ENCODE measurements around the gene CD3E.
"Not testable (repeated sequence)": the region's sequence is repeated elsewhere in the genome, so short reads cannot be mapped to it uniquely, and the experiment has no call there.

Gene CD3E

GRCh38 chr11:118306556-118306955 lies 2.0 kb downstream of the CD3E start:
- no peaks in the 10 kb centered on the region for H3K36me3 ChIP-seq (ENCODE audit: control insufficient read depth in 5 of 5, insufficient read depth in 5 of 5, low read length in 5 of 5)
- no peaks in the 10 kb centered on the region for H3K9me3 ChIP-seq (ENCODE audit: control insufficient read depth in 5 of 5, low read length in 5 of 5)
- H3K4me3 ChIP-seq (ENCODE audit: low read depth in 1 of 5, low read length in 5 of 5), result no peak overlapping the region
- H3K27ac ChIP-seq (ENCODE audit: low read depth, low read length), result no peak overlapping the region
- peaks cover 0 to 8% (median 3%) of the 10 kb centered on the region in 5 donors for H3K27me3 ChIP-seq (ENCODE audit: control insufficient read depth in 5 of 5, insufficient read depth in 4 of 5, low read length in 5 of 5)
- H3K9ac ChIP-seq (ENCODE audit: low read length in 5 of 5), result no peak overlapping the region
- peaks cover 0 to 5% (median 0%) of the 10 kb centered on the region in 5 donors for H3K4me1 ChIP-seq (ENCODE audit: control insufficient read depth in 5 of 5, insufficient read depth in 5 of 5, low read length in 5 of 5)

- Histone ChIP-seq H3K4me1 (ENCODE audit: control insufficient read depth in 5 of 5, insufficient read depth in 5 of 5, low read length in 5 of 5) (peaks cover 0 to 16% (median 0%) of the 10 kb centered on the region in 5 donors), H3K27me3 (ENCODE audit: control insufficient read depth in 5 of 5, insufficient read depth in 4 of 5, low read length in 5 of 5) (peaks cover 0 to 11% (median 8%) of the 10 kb centered on the region in 5 donors)
- H3K4me3 ChIP-seq (ENCODE audit: low read depth in 1 of 5, low read length in 5 of 5); H3K27ac ChIP-seq (ENCODE audit: low read depth, low read length); H3K9me3 ChIP-seq (ENCODE audit: control insufficient read depth in 5 of 5, low read length in 5 of 5); H3K36me3 ChIP-seq (ENCODE audit: control insufficient read depth in 5 of 5, insufficient read depth in 5 of 5, low read length in 5 of 5); H3K9ac ChIP-seq (ENCODE audit: low read length in 5 of 5): not testable (repeated sequence)
Observed at GRCh38 chr11:118308995-118309528, 4.5 kb downstream of the CD3E start.

GRCh38 chr11:118310271-118310670 lies 5.7 kb downstream of the CD3E start:
- Histone ChIP-seq H3K27me3 (ENCODE audit: control insufficient read depth in 5 of 5, insufficient read depth in 4 of 5, low read length in 5 of 5) (peaks cover 2 to 14% (median 9%) of the 10 kb centered on the region in 5 donors), H3K36me3 (ENCODE audit: control insufficient read depth in 5 of 5, insufficient read depth in 5 of 5, low read length in 5 of 5) (no peaks in the 10 kb centered on the region), H3K27ac (ENCODE audit: low read depth, low read length) (no peak overlapping the region), H3K4me3 (ENCODE audit: low read depth in 1 of 5, low read length in 5 of 5) (no peak overlapping the region), H3K9ac (ENCODE audit: low read length in 5 of 5) (no peak overlapping the region), H3K9me3 (ENCODE audit: control insufficient read depth in 5 of 5, low read length in 5 of 5) (no peaks in the 10 kb centered on the region), H3K4me1 (ENCODE audit: control insufficient read depth in 5 of 5, insufficient read depth in 5 of 5, low read length in 5 of 5) (peaks cover 0 to 18% (median 3%) of the 10 kb centered on the region in 5 donors)

GRCh38 chr11:118310781-118311485 lies 6.4 kb downstream of the CD3E start:
- H3K36me3 ChIP-seq (ENCODE audit: control insufficient read depth in 5 of 5, insufficient read depth in 5 of 5, low read length in 5 of 5), result no peaks in the 10 kb centered on the region
- H3K27ac ChIP-seq (ENCODE audit: low read depth, low read length), result no peak overlapping the region
- H3K9ac ChIP-seq (ENCODE audit: low read length in 5 of 5), result no peak overlapping the region
- peaks cover 0 to 22% (median 7%) of the 10 kb centered on the region in 5 donors for H3K4me1 ChIP-seq (ENCODE audit: control insufficient read depth in 5 of 5, insufficient read depth in 5 of 5, low read length in 5 of 5)
- no peaks in the 10 kb centered on the region for H3K9me3 ChIP-seq (ENCODE audit: control insufficient read depth in 5 of 5, low read length in 5 of 5)
- peaks cover 2 to 14% (median 12%) of the 10 kb centered on the region in 5 donors for H3K27me3 ChIP-seq (ENCODE audit: control insufficient read depth in 5 of 5, insufficient read depth in 4 of 5, low read length in 5 of 5)
- no peak overlapping the region for H3K4me3 ChIP-seq (ENCODE audit: low read depth in 1 of 5, low read length in 5 of 5)

- Histone ChIP-seq H3K27ac (ENCODE audit: low read depth, low read length) (no peak overlapping the region), H3K4me3 (ENCODE audit: low read depth in 1 of 5, low read length in 5 of 5) (no peak overlapping the region), H3K9ac (ENCODE audit: low read length in 5 of 5) (no peak overlapping the region), H3K27me3 (ENCODE audit: control insufficient read depth in 5 of 5, insufficient read depth in 4 of 5, low read length in 5 of 5) (peaks cover 2 to 14% (median 13%) of the 10 kb centered on the region in 5 donors), H3K36me3 (ENCODE audit: control insufficient read depth in 5 of 5, insufficient read depth in 5 of 5, low read length in 5 of 5) (no peaks in the 10 kb centered on the region), H3K4me1 (ENCODE audit: control insufficient read depth in 5 of 5, insufficient read depth in 5 of 5, low read length in 5 of 5) (peaks cover 0 to 28% (median 13%) of the 10 kb centered on the region in 5 donors), H3K9me3 (ENCODE audit: control insufficient read depth in 5 of 5, low read length in 5 of 5) (no peaks in the 10 kb centered on the region)
Observed at GRCh38 chr11:118311518-118311917, 7.0 kb downstream of the CD3E start.

GRCh38 chr11:118312328-118312727 lies 7.8 kb downstream of the CD3E start:
- Histone ChIP-seq H3K9ac (ENCODE audit: low read length in 5 of 5) (no peak overlapping the region), H3K27ac (ENCODE audit: low read depth, low read length) (no peak overlapping the region), H3K4me3 (ENCODE audit: low read depth in 1 of 5, low read length in 5 of 5) (no peak overlapping the region), H3K27me3 (ENCODE audit: control insufficient read depth in 5 of 5, insufficient read depth in 4 of 5, low read length in 5 of 5) (peaks cover 2 to 17% (median 13%) of the 10 kb centered on the region in 5 donors), H3K36me3 (ENCODE audit: control insufficient read depth in 5 of 5, insufficient read depth in 5 of 5, low read length in 5 of 5) (no peaks in the 10 kb centered on the region), H3K4me1 (ENCODE audit: control insufficient read depth in 5 of 5, insufficient read depth in 5 of 5, low read length in 5 of 5) (peaks cover 0 to 36% (median 21%) of the 10 kb centered on the region in 5 donors), H3K9me3 (ENCODE audit: control insufficient read depth in 5 of 5, low read length in 5 of 5) (peaks cover 0 to 2% (median 0%) of the 10 kb centered on the region in 5 donors)

- Histone ChIP-seq H3K27me3 (ENCODE audit: control insufficient read depth in 5 of 5, insufficient read depth in 4 of 5, low read length in 5 of 5) (peaks cover 2 to 17% (median 13%) of the 10 kb centered on the region in 5 donors), H3K36me3 (ENCODE audit: control insufficient read depth in 5 of 5, insufficient read depth in 5 of 5, low read length in 5 of 5) (no peaks in the 10 kb centered on the region), H3K9me3 (ENCODE audit: control insufficient read depth in 5 of 5, low read length in 5 of 5) (peaks cover 0 to 3% (median 0%) of the 10 kb centered on the region in 5 donors), H3K9ac (ENCODE audit: low read length in 5 of 5) (no peak overlapping the region), H3K27ac (ENCODE audit: low read depth, low read length) (no peak overlapping the region), H3K4me3 (ENCODE audit: low read depth in 1 of 5, low read length in 5 of 5) (no peak overlapping the region), H3K4me1 (ENCODE audit: control insufficient read depth in 5 of 5, insufficient read depth in 5 of 5, low read length in 5 of 5) (peaks cover 0 to 38% (median 22%) of the 10 kb centered on the region in 5 donors)
Observed at GRCh38 chr11:118313242-118313641, 8.7 kb downstream of the CD3E start.

GRCh38 chr11:118314988-118315411 lies 10.5 kb downstream of the CD3E start:
- Histone ChIP-seq H3K27me3 (ENCODE audit: control insufficient read depth in 5 of 5, insufficient read depth in 4 of 5, low read length in 5 of 5) (peaks cover 2 to 17% (median 13%) of the 10 kb centered on the region in 5 donors), H3K36me3 (ENCODE audit: control insufficient read depth in 5 of 5, insufficient read depth in 5 of 5, low read length in 5 of 5) (no peaks in the 10 kb centered on the region), H3K27ac (ENCODE audit: low read depth, low read length) (no peak overlapping the region), H3K9ac (ENCODE audit: low read length in 5 of 5) (no peak overlapping the region), H3K9me3 (ENCODE audit: control insufficient read depth in 5 of 5, low read length in 5 of 5) (peaks cover 0 to 3% (median 0%) of the 10 kb centered on the region in 5 donors), H3K4me3 (ENCODE audit: low read depth in 1 of 5, low read length in 5 of 5) (no peak overlapping the region), H3K4me1 (ENCODE audit: control insufficient read depth in 5 of 5, insufficient read depth in 5 of 5, low read length in 5 of 5) (peaks cover 2 to 44% (median 28%) of the 10 kb centered on the region in 5 donors)

- Histone ChIP-seq H3K4me1 (ENCODE audit: control insufficient read depth in 5 of 5, insufficient read depth in 5 of 5, low read length in 5 of 5) (peaks cover 2 to 53% (median 33%) of the 10 kb centered on the region in 5 donors), H3K27ac (ENCODE audit: low read depth, low read length) (no peak overlapping the region)
Observed at GRCh38 chr11:118318124-118318523, 13.6 kb downstream of the CD3E start.

More at GRCh38 chr11:118318124-118318523, 13.6 kb downstream of the CD3E start:
- Histone ChIP-seq H3K36me3 (ENCODE audit: control insufficient read depth in 5 of 5, insufficient read depth in 5 of 5, low read length in 5 of 5) (no peaks in the 10 kb centered on the region), H3K9ac (ENCODE audit: low read length in 5 of 5) (no peak overlapping the region), H3K27me3 (ENCODE audit: control insufficient read depth in 5 of 5, insufficient read depth in 4 of 5, low read length in 5 of 5) (peaks cover 2 to 17% (median 10%) of the 10 kb centered on the region in 5 donors), H3K9me3 (ENCODE audit: control insufficient read depth in 5 of 5, low read length in 5 of 5) (peaks cover 0 to 3% (median 0%) of the 10 kb centered on the region in 5 donors), H3K4me3 (ENCODE audit: low read depth in 1 of 5, low read length in 5 of 5) (no peak overlapping the region)
